K562 (cell line): ENCODE measurements around the gene DPH6. TPM values are rescaled to one million over a fixed set of nuclear protein-coding genes. Genes with fewer than 3 reads are reported as not detected.

Experiments
- ATAC-seq: fragments of 200-7000 bp; cut with Tn5 transposase; 3 replicates; pipeline ENCODE4 v1.9.1; 2020; ENCODE audit warnings: moderate library complexity
- BruUV-seq: library from RNA; stranded (reverse); fragments of 400-500 nt; replicated peaks from 2 replicates; lab custom pipeline; 2021; lab: Mats Ljungman, UMichigan
- CTCF ChIA-PET: fragments of 300-600 bp; formaldehyde crosslinking; extraction: SDS; loops from one replicate; lab custom pipeline; 2021; ENCODE audit warnings: low intra/inter-chr PET ratio; lab: Yijun Ruan, JAX
- POLR2A ChIA-PET: fragments of 300-600, 350-650 bp; sonication (Branson Sonifier 250); formaldehyde crosslinking; extraction: SDS; loops from one replicate; lab custom pipeline; 2021; ENCODE audit warnings: antibody characterized with exemption, inconsistent platforms; lab: Yijun Ruan, JAX
- DNase-seq, 4 experiments: peaks; one replicate each; pipeline versions ENCODE4 v3.0.0 to v3.0.0-alpha.2; 2011 to 2018; ENCODE audit warnings: low spot score in 3 of 4, mixed read lengths in 3 of 4; ENCODE audit errors: extremely low read depth in 1 of 4
- FAIRE-seq: peaks from 2 replicates; lab custom pipeline; 2011; peaks lifted over from hg19 to GRCh38; lab: Jason Lieb, UNC
- H2AFZ ChIP-seq: 2 replicates; pipeline ENCODE4 v1.6.0; 2011; ENCODE audit warnings: low read depth, low read length, control low read depth, inconsistent platforms
- H3K27ac ChIP-seq: fragments of 200-600 bp; 3 replicates; pipeline ENCODE4 v1.8.0; 2011; ENCODE audit warnings: low read depth, mild to moderate bottlenecking, control low read depth, inconsistent platforms, low read length, moderate library complexity, mixed read lengths; ENCODE audit errors: extremely low read depth
- H3K27me3 ChIP-seq, 2 experiments: fragments of 300-600 bp in 1 of 2; 2 replicates in 1 of 2; 3 replicates in 1 of 2; pipeline versions ENCODE4 v1.6.0 to v1.8.0; 2011; ENCODE audit warnings: inconsistent platforms in 2 of 2, low read length in 2 of 2, mild to moderate bottlenecking in 1 of 2, mixed read lengths in 1 of 2, moderate library complexity in 1 of 2; ENCODE audit not compliant: control insufficient read depth in 2 of 2, insufficient read depth in 2 of 2
- H3K36me3 ChIP-seq: fragments of 300-600 bp; 3 replicates; pipeline ENCODE4 v1.8.0; 2011; ENCODE audit warnings: mild to moderate bottlenecking, low read length, inconsistent platforms; ENCODE audit not compliant: control insufficient read depth, insufficient read depth
- H3K4me1 ChIP-seq, 2 experiments: fragments of 200-600 bp in 1 of 2; replicated peaks in 1 of 2; 2 replicates in 1 of 2; 3 replicates in 1 of 2; pipeline versions ENCODE4 v1.5.1 to v1.8.0; 2011; ENCODE audit warnings: inconsistent platforms in 2 of 2, low read length in 2 of 2, mild to moderate bottlenecking in 1 of 2, mixed read lengths in 1 of 2, moderate library complexity in 1 of 2; ENCODE audit not compliant: control insufficient read depth in 2 of 2, insufficient read depth in 2 of 2
- H3K4me2 ChIP-seq: 2 replicates; pipeline ENCODE4 v1.6.1; 2011; ENCODE audit warnings: low read length, control low read depth, inconsistent platforms, mixed read lengths; ENCODE audit not compliant: insufficient read depth
- H3K4me3 ChIP-seq: fragments of 200-600 bp; sonication (generic), shearing (Covaris generic); 2 replicates; pipeline ENCODE4 v1.5.1; 2016; ENCODE audit warnings: control low read depth, inconsistent platforms
- H3K79me2 ChIP-seq: fragments of 200-600 bp; 3 replicates; pipeline ENCODE4 v1.8.0; 2011; ENCODE audit warnings: low read length, inconsistent platforms; ENCODE audit not compliant: control insufficient read depth, insufficient read depth
- H3K9ac ChIP-seq, 2 experiments: 2 replicates each; pipeline versions ENCODE4 v1.6.0 to v1.6.1; 2011; ENCODE audit warnings: low read depth in 2 of 2, low read length in 2 of 2, control low read depth in 1 of 2, inconsistent platforms in 1 of 2, mild to moderate bottlenecking in 1 of 2, mixed read lengths in 1 of 2; ENCODE audit not compliant: insufficient read depth in 1 of 2
- H3K9me1 ChIP-seq: one replicate; pipeline ENCODE4 v1.6.0; 2011; ENCODE audit warnings: inconsistent platforms, mild to moderate bottlenecking, low read length, moderate library complexity; ENCODE audit not compliant: control insufficient read depth, insufficient read depth
- H3K9me3 ChIP-seq: replicated peaks from 2 replicates; pipeline ENCODE4 v1.5.1; 2011; ENCODE audit warnings: low read depth, low read length, inconsistent platforms; ENCODE audit not compliant: control insufficient read depth, insufficient read depth
- H4K20me1 ChIP-seq: replicated peaks from 2 replicates; pipeline ENCODE4 v1.6.1; 2011; ENCODE audit warnings: low read length, inconsistent platforms, mixed read lengths; ENCODE audit not compliant: control insufficient read depth, insufficient read depth
- ELF1 ChIP-seq: fragments of 200-800 bp; sonication (Bioruptor generic); IDR thresholded peaks from 2 replicates; pipeline ENCODE4 v1.6.1; 2016; ENCODE audit warnings: missing genetic modification characterization, missing compliant biosample characterization
- HMG20B ChIP-seq: fragments of 250-450 bp; sonication (Bioruptor Pico); IDR thresholded peaks from 2 replicates; pipeline ENCODE4 v1.5.0; 2021; ENCODE audit warnings: mild to moderate bottlenecking
- MBD1 ChIP-seq: fragments of 250-450 bp; sonication (Bioruptor Pico); IDR thresholded peaks from 2 replicates; pipeline ENCODE4 v1.8.0; 2022; ENCODE audit warnings: inconsistent platforms
- PML ChIP-seq: IDR thresholded peaks from 2 replicates; pipeline ENCODE4 v1.6.1; 2012; ENCODE audit warnings: low read length, inconsistent platforms
- RBBP5 ChIP-seq: fragments of 200-600 bp; sonication (generic); IDR thresholded peaks from 2 replicates; pipeline ENCODE4 v1.6.1; 2012; ENCODE audit warnings: borderline replicate concordance, mild to moderate bottlenecking, low read length, control low read depth, inconsistent platforms; ENCODE audit not compliant: insufficient read depth, poor library complexity, severe bottlenecking
- XRCC5 ChIP-seq: fragments of 200-400 bp; formaldehyde crosslinking; IDR thresholded peaks from 2 replicates; pipeline ENCODE4 v1.6.1; 2017; ENCODE audit warnings: low read depth, mild to moderate bottlenecking, low read length
- ZNF76 ChIP-seq: fragments of 250-450 bp; sonication (Bioruptor Pico); IDR thresholded peaks from 2 replicates; pipeline ENCODE4 v1.4.0; 2020; ENCODE audit warnings: mild to moderate bottlenecking, moderate library complexity, borderline replicate concordance
- WGBS: fragments of 100-300 bp; shearing (Covaris generic); methylation state at CpG from one replicate; pipeline ENCODE4 v1.1.6; 2016; ENCODE audit warnings: low coverage, mixed read lengths; ENCODE audit not compliant: insufficient coverage; ENCODE audit errors: missing lambda C conversion rate; 5-methylcytosine and 5-hydroxymethylcytosine counted together
- in situ Hi-C: fragments of 300-500 bp; cut with MboI; formaldehyde crosslinking; loops from 4 replicates; pipeline ENCODE4 v1.15.0; 2018; ENCODE audit warnings: inconsistent platforms, mixed read lengths
- intact Hi-C: fragments of 100-400 bp; cut with micrococcal nuclease; formaldehyde crosslinking; loops from 2 replicates; pipeline ENCODE4 v1.14.2; 2022
- polyA plus RNA-seq, 8 experiments: library from polyadenylated mRNA; depleted of rRNA in 4 of 8; stranded (reverse) in 5 of 8; unstranded in 3 of 8; fragments of >200 nt; fragmentation: Nextera tagmentation in 2 of 8; fragmentation: Illumina TruSeq in 1 of 8; extraction: Ambion mirVana in 2 of 8; extraction: Trizol in 1 of 8; gene quantifications; 2 replicates each; pipeline versions ENCODE4 v1.2.1 to v1.2.3, GENCODE V29; 2011 to 2014; ENCODE audit warnings: inconsistent platforms in 1 of 8, missing spikeins in 1 of 8
- total RNA-seq, 7 experiments: library from RNA; depleted of rRNA in 6 of 7; stranded (reverse); fragments of >200 nt in 6 of 7; fragmentation: Illumina TruSeq in 2 of 7; extraction: Trizol in 2 of 7; gene quantifications; 2 replicates each; pipeline versions ENCODE4 v1.2.1 to v1.2.3, GENCODE V29; 2011 to 2021; ENCODE audit warnings: low replicate concordance in 1 of 7
- TF ChIP-seq, protein P1 (sequence below): fragments of 450-650 bp; IDR thresholded peaks from 2 replicates; pipeline ENCODE4 v1.6.1; 2017; ENCODE audit warnings: mild to moderate bottlenecking, moderate library complexity

The DPH6 gene
- total and polyA plus RNA-seq, 9 of the 15 experiments (the other 6 are each of a cell fraction or from before 2014, with no cell fraction given): 10.1 to 69.1 (median 18.8) TPM

GRCh38 chr15:35381328-35381727, 164.6 kb downstream of the DPH6 start:
- TF ChIP-seq ZNF76 (CRISPR knock-in tag): no peak
- no peak for TF ChIP-seq ELF1 (tag)

GRCh38 chr15:35379972-35380371, 166.0 kb downstream of the DPH6 start:
- Histone ChIP-seq H3K9me1 (no peaks in the 10 kb centered on the region), H3K4me3 (no peak overlapping the region), H3K9ac (no peak overlapping the region), H4K20me1 (no peaks in the 10 kb centered on the region), H3K79me2 (no peaks in the 10 kb centered on the region), H2AFZ (no peak overlapping the region), H3K27me3 (no peaks in the 10 kb centered on the region), H3K9me3 (no peaks in the 10 kb centered on the region), H3K27ac (no peak overlapping the region), H3K4me1 (no peaks in the 10 kb centered on the region), H3K36me3 (no peaks in the 10 kb centered on the region), H3K4me2 (no peak overlapping the region)
- 29% methylated on average over 1 of the region's 1 CpG for WGBS
- intact Hi-C loops (no loop called here), in situ Hi-C loops (no loop called here)
- POLR2A ChIA-PET: no interaction called here
- FAIRE-seq (no peak), DNase-seq (no peak), ATAC-seq (no peak)
- BruUV-seq: no TSS peak
- CTCF ChIA-PET: no interaction called here
- TF ChIP-seq XRCC5 (no peak), HMG20B (CRISPR knock-in tag) (no peak), MBD1 (no peak), RBBP5 (no peak), PML (no peak)
- TF ChIP-seq, protein P1, sequence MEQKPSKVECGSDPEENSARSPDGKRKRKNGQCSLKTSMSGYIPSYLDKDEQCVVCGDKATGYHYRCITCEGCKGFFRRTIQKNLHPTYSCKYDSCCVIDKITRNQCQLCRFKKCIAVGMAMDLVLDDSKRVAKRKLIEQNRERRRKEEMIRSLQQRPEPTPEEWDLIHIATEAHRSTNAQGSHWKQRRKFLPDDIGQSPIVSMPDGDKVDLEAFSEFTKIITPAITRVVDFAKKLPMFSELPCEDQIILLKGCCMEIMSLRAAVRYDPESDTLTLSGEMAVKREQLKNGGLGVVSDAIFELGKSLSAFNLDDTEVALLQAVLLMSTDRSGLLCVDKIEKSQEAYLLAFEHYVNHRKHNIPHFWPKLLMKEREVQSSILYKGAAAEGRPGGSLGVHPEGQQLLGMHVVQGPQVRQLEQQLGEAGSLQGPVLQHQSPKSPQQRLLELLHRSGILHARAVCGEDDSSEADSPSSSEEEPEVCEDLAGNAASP: no peak

More at GRCh38 chr15:35381328-35381727, 164.6 kb downstream of the DPH6 start:
- Histone ChIP-seq H3K4me2 (no peak overlapping the region), H3K4me1 (no peaks in the 10 kb centered on the region), H3K27me3 (no peaks in the 10 kb centered on the region), H3K9me3 (no peaks in the 10 kb centered on the region), H2AFZ (no peak overlapping the region), H4K20me1 (no peaks in the 10 kb centered on the region), H3K9me1 (no peaks in the 10 kb centered on the region), H3K9ac (no peak overlapping the region), H3K27ac (no peak overlapping the region), H3K79me2 (no peaks in the 10 kb centered on the region), H3K4me3 (no peak overlapping the region), H3K36me3 (no peaks in the 10 kb centered on the region)
- no TSS peak for BruUV-seq
- ChIA-PET POLR2A (no interaction called here), CTCF (no interaction called here)
- no peak for ATAC-seq
- WGBS: 34% methylated on average over 3 of the region's 3 CpGs
- in situ Hi-C loops (no loop called here), intact Hi-C loops (no loop called here)
- FAIRE-seq: no peak
- no peak for DNase-seq
